HG03135 (cell line): Measurements from ENCODE around the gene ZFP3.
"Not testable (repeated sequence)": the region's sequence is repeated elsewhere in the genome, so short reads cannot be mapped to it uniquely, and the experiment has no call there.

Experiments
- ATAC-seq: cut with Tn5 transposase; IDR thresholded peaks from one replicate; pipeline ENCODE4 v1.9.1; 2021; ENCODE audit warnings: mild to moderate bottlenecking, moderate library complexity; ENCODE audit not compliant: unreplicated experiment

Gene ZFP3

GRCh38 chr17:5136580-5137412 lies 58.5 kb downstream of the ZFP3 start:
- not testable (repeated sequence) for ATAC-seq

GRCh38 chr17:5137511-5138197 lies 59.4 kb downstream of the ZFP3 start:
- ATAC-seq = not testable (repeated sequence)

- not testable (repeated sequence) for ATAC-seq
Measured at GRCh38 chr17:5138198-5138544, 59.9 kb downstream of the ZFP3 start.

GRCh38 chr17:5138616-5139457 lies 60.6 kb downstream of the ZFP3 start:
- ATAC-seq = no peak

GRCh38 chr17:5139458-5139732 lies 61.1 kb downstream of the ZFP3 start:
- ATAC-seq = no peak

GRCh38 chr17:5142877-5143276 lies 64.6 kb downstream of the ZFP3 start:
- not testable (repeated sequence) for ATAC-seq
